K562 (cell line): ENCODE measurements around the gene DYNC1I2. TPM values are rescaled to one million over a fixed set of nuclear protein-coding genes. Genes with fewer than 3 reads are reported as not detected.

Experiments
- ATAC-seq: fragments of 200-7000 bp; cut with Tn5 transposase; 3 replicates; pipeline ENCODE4 v1.9.1; 2020; ENCODE audit warnings: moderate library complexity
- BruUV-seq: library from RNA; stranded (reverse); fragments of 400-500 nt; replicated peaks from 2 replicates; lab custom pipeline; 2021; lab: Mats Ljungman, UMichigan
- CTCF ChIA-PET: fragments of 300-600 bp; formaldehyde crosslinking; extraction: SDS; loops from one replicate; lab custom pipeline; 2021; ENCODE audit warnings: low intra/inter-chr PET ratio; lab: Yijun Ruan, JAX
- POLR2A ChIA-PET: fragments of 300-600, 350-650 bp; sonication (Branson Sonifier 250); formaldehyde crosslinking; extraction: SDS; loops from one replicate; lab custom pipeline; 2021; ENCODE audit warnings: antibody characterized with exemption, inconsistent platforms; lab: Yijun Ruan, JAX
- DNase-seq, 4 experiments: peaks; one replicate each; pipeline versions ENCODE4 v3.0.0 to v3.0.0-alpha.2; 2011 to 2018; ENCODE audit warnings: low spot score in 3 of 4, mixed read lengths in 3 of 4; ENCODE audit errors: extremely low read depth in 1 of 4
- FAIRE-seq: peaks from 2 replicates; lab custom pipeline; 2011; peaks lifted over from hg19 to GRCh38; lab: Jason Lieb, UNC
- H2AFZ ChIP-seq: 2 replicates; pipeline ENCODE4 v1.6.0; 2011; ENCODE audit warnings: low read depth, low read length, control low read depth, inconsistent platforms
- H3K27ac ChIP-seq: fragments of 200-600 bp; 3 replicates; pipeline ENCODE4 v1.8.0; 2011; ENCODE audit warnings: low read depth, mild to moderate bottlenecking, control low read depth, inconsistent platforms, low read length, moderate library complexity, mixed read lengths; ENCODE audit errors: extremely low read depth
- H3K27me3 ChIP-seq, 2 experiments: fragments of 300-600 bp in 1 of 2; 2 replicates in 1 of 2; 3 replicates in 1 of 2; pipeline versions ENCODE4 v1.6.0 to v1.8.0; 2011; ENCODE audit warnings: inconsistent platforms in 2 of 2, low read length in 2 of 2, mild to moderate bottlenecking in 1 of 2, mixed read lengths in 1 of 2, moderate library complexity in 1 of 2; ENCODE audit not compliant: control insufficient read depth in 2 of 2, insufficient read depth in 2 of 2
- H3K36me3 ChIP-seq: fragments of 300-600 bp; 3 replicates; pipeline ENCODE4 v1.8.0; 2011; ENCODE audit warnings: mild to moderate bottlenecking, low read length, inconsistent platforms; ENCODE audit not compliant: control insufficient read depth, insufficient read depth
- H3K4me1 ChIP-seq, 2 experiments: fragments of 200-600 bp in 1 of 2; replicated peaks in 1 of 2; 2 replicates in 1 of 2; 3 replicates in 1 of 2; pipeline versions ENCODE4 v1.5.1 to v1.8.0; 2011; ENCODE audit warnings: inconsistent platforms in 2 of 2, low read length in 2 of 2, mild to moderate bottlenecking in 1 of 2, mixed read lengths in 1 of 2, moderate library complexity in 1 of 2; ENCODE audit not compliant: control insufficient read depth in 2 of 2, insufficient read depth in 2 of 2
- H3K4me2 ChIP-seq: 2 replicates; pipeline ENCODE4 v1.6.1; 2011; ENCODE audit warnings: low read length, control low read depth, inconsistent platforms, mixed read lengths; ENCODE audit not compliant: insufficient read depth
- H3K4me3 ChIP-seq: fragments of 200-600 bp; sonication (generic), shearing (Covaris generic); 2 replicates; pipeline ENCODE4 v1.5.1; 2016; ENCODE audit warnings: control low read depth, inconsistent platforms
- H3K79me2 ChIP-seq: fragments of 200-600 bp; 3 replicates; pipeline ENCODE4 v1.8.0; 2011; ENCODE audit warnings: low read length, inconsistent platforms; ENCODE audit not compliant: control insufficient read depth, insufficient read depth
- H3K9ac ChIP-seq, 2 experiments: 2 replicates each; pipeline versions ENCODE4 v1.6.0 to v1.6.1; 2011; ENCODE audit warnings: low read depth in 2 of 2, low read length in 2 of 2, control low read depth in 1 of 2, inconsistent platforms in 1 of 2, mild to moderate bottlenecking in 1 of 2, mixed read lengths in 1 of 2; ENCODE audit not compliant: insufficient read depth in 1 of 2
- H3K9me1 ChIP-seq: one replicate; pipeline ENCODE4 v1.6.0; 2011; ENCODE audit warnings: inconsistent platforms, mild to moderate bottlenecking, low read length, moderate library complexity; ENCODE audit not compliant: control insufficient read depth, insufficient read depth
- H3K9me3 ChIP-seq: replicated peaks from 2 replicates; pipeline ENCODE4 v1.5.1; 2011; ENCODE audit warnings: low read depth, low read length, inconsistent platforms; ENCODE audit not compliant: control insufficient read depth, insufficient read depth
- H4K20me1 ChIP-seq: replicated peaks from 2 replicates; pipeline ENCODE4 v1.6.1; 2011; ENCODE audit warnings: low read length, inconsistent platforms, mixed read lengths; ENCODE audit not compliant: control insufficient read depth, insufficient read depth
- CC2D1A ChIP-seq: fragments of 450-650 bp; IDR thresholded peaks from 2 replicates; pipeline ENCODE4 v1.6.1; 2017; ENCODE audit warnings: mild to moderate bottlenecking
- FOXP4 ChIP-seq: sonication (generic); formaldehyde crosslinking; IDR thresholded peaks from 2 replicates; pipeline ENCODE4 v1.8.0; 2022; ENCODE audit warnings: mild to moderate bottlenecking, missing genetic modification reagents, borderline replicate concordance
- HOXB6 ChIP-seq: fragments of 250-450 bp; sonication (Bioruptor Pico); IDR thresholded peaks from 2 replicates; pipeline ENCODE4 v1.5.1; 2022; ENCODE audit warnings: mild to moderate bottlenecking, borderline replicate concordance
- MIER1 ChIP-seq: fragments of 450-650 bp; IDR thresholded peaks from 2 replicates; pipeline ENCODE4 v1.6.1; 2016; ENCODE audit warnings: antibody characterized with exemption, mild to moderate bottlenecking, low read depth
- NR2C1 ChIP-seq, 2 experiments: fragments of 450-650 bp; IDR thresholded peaks; 2 replicates each; pipeline ENCODE4 v1.6.1; 2017; ENCODE audit warnings: mild to moderate bottlenecking in 2 of 2, antibody characterized with exemption in 1 of 2, inconsistent platforms in 1 of 2, missing compliant biosample characterization in 1 of 2, missing genetic modification characterization in 1 of 2
- STAT6 ChIP-seq: sonication (generic); formaldehyde crosslinking; IDR thresholded peaks from 2 replicates; pipeline ENCODE4 v1.8.1; 2023; ENCODE audit warnings: mild to moderate bottlenecking, missing genetic modification reagents
- ZNF217 ChIP-seq: sonication (generic); formaldehyde crosslinking; IDR thresholded peaks from 2 replicates; pipeline ENCODE4 v1.8.0; 2022; ENCODE audit warnings: mild to moderate bottlenecking, missing genetic modification reagents
- ZSCAN29 ChIP-seq: fragments of 450-650 bp; IDR thresholded peaks from 2 replicates; pipeline ENCODE4 v1.6.1; 2017
- WGBS: fragments of 100-300 bp; shearing (Covaris generic); methylation state at CpG from one replicate; pipeline ENCODE4 v1.1.6; 2016; ENCODE audit warnings: low coverage, mixed read lengths; ENCODE audit not compliant: insufficient coverage; ENCODE audit errors: missing lambda C conversion rate; 5-methylcytosine and 5-hydroxymethylcytosine counted together
- in situ Hi-C: fragments of 300-500 bp; cut with MboI; formaldehyde crosslinking; loops from 4 replicates; pipeline ENCODE4 v1.15.0; 2018; ENCODE audit warnings: inconsistent platforms, mixed read lengths
- intact Hi-C: fragments of 100-400 bp; cut with micrococcal nuclease; formaldehyde crosslinking; loops from 2 replicates; pipeline ENCODE4 v1.14.2; 2022
- polyA plus RNA-seq, 8 experiments: library from polyadenylated mRNA; depleted of rRNA in 4 of 8; stranded (reverse) in 5 of 8; unstranded in 3 of 8; fragments of >200 nt; fragmentation: Nextera tagmentation in 2 of 8; fragmentation: Illumina TruSeq in 1 of 8; extraction: Ambion mirVana in 2 of 8; extraction: Trizol in 1 of 8; gene quantifications; 2 replicates each; pipeline versions ENCODE4 v1.2.1 to v1.2.3, GENCODE V29; 2011 to 2014; ENCODE audit warnings: inconsistent platforms in 1 of 8, missing spikeins in 1 of 8
- total RNA-seq, 7 experiments: library from RNA; depleted of rRNA in 6 of 7; stranded (reverse); fragments of >200 nt in 6 of 7; fragmentation: Illumina TruSeq in 2 of 7; extraction: Trizol in 2 of 7; gene quantifications; 2 replicates each; pipeline versions ENCODE4 v1.2.1 to v1.2.3, GENCODE V29; 2011 to 2021; ENCODE audit warnings: low replicate concordance in 1 of 7

DYNC1I2 gene
- total and polyA plus RNA-seq, 9 of the 15 experiments (the other 6 are each of a cell fraction or from before 2014, with no cell fraction given): 59.1 to 204 (median 100) TPM

- no TSS peak for BruUV-seq
- TF ChIP-seq NR2C1 (IDR thresholded peaks at IDR 0.05) (no peak), NR2C1 (tag; IDR thresholded peaks at IDR 0.05) (no peak), STAT6 (CRISPR knock-in tag) (no peak), ZSCAN29 (no peak), CC2D1A (no peak), FOXP4 (CRISPR knock-in tag) (no peak), HOXB6 (no peak), ZNF217 (CRISPR knock-in tag) (no peak), MIER1 (no peak)
- peaks cover 27% of the 10 kb centered on the region; the same call in 1 of the 3 replicates for H3K36me3 ChIP-seq
- H3K27ac ChIP-seq: no peak overlapping the region
- intact Hi-C loops (no loop called here), in situ Hi-C loops (no loop called here)
- H3K4me3 ChIP-seq: no peak overlapping the region
- DNase-seq (no peak), ATAC-seq (no peak), FAIRE-seq (no peak)
- H3K4me1 ChIP-seq: no peaks in the 10 kb centered on the region
- no peaks in the 10 kb centered on the region for H4K20me1 ChIP-seq
- no peak overlapping the region for H2AFZ ChIP-seq
- H3K9ac ChIP-seq: no peak overlapping the region
- peaks cover 4% of the 10 kb centered on the region; the same call in 1 of the 3 replicates for H3K79me2 ChIP-seq
- no peak overlapping the region for H3K4me2 ChIP-seq
- POLR2A ChIA-PET: interaction anchor here (2.9 kb wide), 1 partner anchor 10 kb away, joined by 7 read pairs; no protein-coding TSS in a partner anchor
- no peaks in the 10 kb centered on the region for H3K9me3 ChIP-seq
- no peaks in the 10 kb centered on the region for H3K9me1 ChIP-seq
- no peaks in the 10 kb centered on the region for H3K27me3 ChIP-seq
- WGBS: 85% methylated on average over 2 of the region's 2 CpGs
- CTCF ChIA-PET: no interaction called here
Observed at GRCh38 chr2:171712051-171712450, 24.8 kb downstream of the DYNC1I2 start.
